ENCODE data around the gene SNRPA1.

DNA sequence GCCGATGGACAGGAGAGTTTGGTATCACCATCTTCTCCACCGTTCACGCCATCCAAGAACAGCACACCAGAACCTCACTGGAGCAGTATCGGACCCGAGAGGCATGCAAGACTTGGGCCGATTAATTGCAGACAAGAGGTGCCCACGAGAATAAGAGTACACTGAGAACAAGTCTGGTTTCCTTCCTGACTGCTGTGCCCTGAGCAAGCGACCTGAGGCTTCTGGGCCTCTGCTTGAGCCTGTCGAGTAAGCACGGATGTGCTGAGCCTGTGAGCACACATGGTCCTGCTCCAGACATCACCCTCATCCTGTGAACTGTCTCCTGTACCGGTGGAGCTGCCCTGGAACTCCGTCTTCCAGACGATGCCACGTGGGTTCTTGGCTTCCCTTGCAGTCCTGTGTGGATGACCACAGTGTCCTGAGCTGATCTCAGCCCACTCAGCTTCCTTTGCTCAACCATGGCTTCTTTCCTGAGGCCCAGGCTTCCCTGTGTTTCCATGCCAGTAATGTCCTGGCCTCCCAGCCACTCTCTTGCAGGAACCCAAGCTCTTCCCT is 34.3 kb upstream of the SNRPA1 start:
- TF ChIP-seq, protein P1, sequence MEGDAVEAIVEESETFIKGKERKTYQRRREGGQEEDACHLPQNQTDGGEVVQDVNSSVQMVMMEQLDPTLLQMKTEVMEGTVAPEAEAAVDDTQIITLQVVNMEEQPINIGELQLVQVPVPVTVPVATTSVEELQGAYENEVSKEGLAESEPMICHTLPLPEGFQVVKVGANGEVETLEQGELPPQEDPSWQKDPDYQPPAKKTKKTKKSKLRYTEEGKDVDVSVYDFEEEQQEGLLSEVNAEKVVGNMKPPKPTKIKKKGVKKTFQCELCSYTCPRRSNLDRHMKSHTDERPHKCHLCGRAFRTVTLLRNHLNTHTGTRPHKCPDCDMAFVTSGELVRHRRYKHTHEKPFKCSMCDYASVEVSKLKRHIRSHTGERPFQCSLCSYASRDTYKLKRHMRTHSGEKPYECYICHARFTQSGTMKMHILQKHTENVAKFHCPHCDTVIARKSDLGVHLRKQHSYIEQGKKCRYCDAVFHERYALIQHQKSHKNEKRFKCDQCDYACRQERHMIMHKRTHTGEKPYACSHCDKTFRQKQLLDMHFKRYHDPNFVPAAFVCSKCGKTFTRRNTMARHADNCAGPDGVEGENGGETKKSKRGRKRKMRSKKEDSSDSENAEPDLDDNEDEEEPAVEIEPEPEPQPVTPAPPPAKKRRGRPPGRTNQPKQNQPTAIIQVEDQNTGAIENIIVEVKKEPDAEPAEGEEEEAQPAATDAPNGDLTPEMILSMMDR (IDR thresholded peaks at IDR 0.05 in 4 of 5, conservative IDR thresholded peaks at IDR 0.05 in 1 of 5): no peak
- TF ChIP-seq POLR2A (IDR thresholded peaks at IDR 0.05): no peak
